Astrocyte of the cerebellum (primary cell): ENCODE data around the gene SLC39A11.

Experiments used
- DNase-seq: peaks from one replicate; pipeline ENCODE4 v3.0.0-alpha.2; 2011; ENCODE audit warnings: low read depth
- H3K4me3 ChIP-seq: 2 replicates; pipeline ENCODE4 v1.5.1; 2011; ENCODE audit warnings: mild to moderate bottlenecking, low read depth, low read length, moderate library complexity
- CTCF ChIP-seq: IDR thresholded peaks from 2 replicates; pipeline ENCODE4 v1.5.1; 2012; ENCODE audit warnings: low read length, low read depth, moderate library complexity, mild to moderate bottlenecking; ENCODE audit errors: missing control alignments
- in situ Hi-C: cut with HindIII; loops from 2 replicates; pipeline ENCODE4 v1.10.0; 2017; ENCODE audit warnings: low sequenced_read_pairs

SLC39A11 gene

GRCh38 chr17:72852277-72852938 is 240.1 kb downstream of the SLC39A11 start:
- no peak overlapping the region for H3K4me3 ChIP-seq
- in situ Hi-C loops: no loop called here
- DNase-seq: no peak
- no peak for TF ChIP-seq CTCF

- no peak overlapping the region for H3K4me3 ChIP-seq
- peak; percentile 15 for DNase-seq
- TF ChIP-seq CTCF: no peak
- in situ Hi-C loops: no loop called here
Observed at GRCh38 chr17:72850410-72851118, 241.9 kb downstream of the SLC39A11 start.

- in situ Hi-C loops: no loop called here
- H3K4me3 ChIP-seq: no peak overlapping the region
- DNase-seq: no peak
- TF ChIP-seq CTCF: no peak
Observed at GRCh38 chr17:72846399-72846798, 246.1 kb downstream of the SLC39A11 start.

GRCh38 chr17:72843591-72843990 is 248.9 kb downstream of the SLC39A11 start:
- no peak for DNase-seq
- in situ Hi-C loops: no loop called here
- H3K4me3 ChIP-seq: no peak overlapping the region
- TF ChIP-seq CTCF: no peak

- no peak for DNase-seq
- in situ Hi-C loops: no loop called here
- no peak overlapping the region for H3K4me3 ChIP-seq
- no peak for TF ChIP-seq CTCF
Observed at GRCh38 chr17:72840019-72840418, 252.5 kb downstream of the SLC39A11 start.

GRCh38 chr17:72839131-72839725 is 253.3 kb downstream of the SLC39A11 start:
- TF ChIP-seq CTCF: no peak
- no peak overlapping the region for H3K4me3 ChIP-seq
- in situ Hi-C loops: no loop called here
- DNase-seq: no peak
